ENCODE results near the gene TPSAB1.

Gene TPSAB1

DNA sequence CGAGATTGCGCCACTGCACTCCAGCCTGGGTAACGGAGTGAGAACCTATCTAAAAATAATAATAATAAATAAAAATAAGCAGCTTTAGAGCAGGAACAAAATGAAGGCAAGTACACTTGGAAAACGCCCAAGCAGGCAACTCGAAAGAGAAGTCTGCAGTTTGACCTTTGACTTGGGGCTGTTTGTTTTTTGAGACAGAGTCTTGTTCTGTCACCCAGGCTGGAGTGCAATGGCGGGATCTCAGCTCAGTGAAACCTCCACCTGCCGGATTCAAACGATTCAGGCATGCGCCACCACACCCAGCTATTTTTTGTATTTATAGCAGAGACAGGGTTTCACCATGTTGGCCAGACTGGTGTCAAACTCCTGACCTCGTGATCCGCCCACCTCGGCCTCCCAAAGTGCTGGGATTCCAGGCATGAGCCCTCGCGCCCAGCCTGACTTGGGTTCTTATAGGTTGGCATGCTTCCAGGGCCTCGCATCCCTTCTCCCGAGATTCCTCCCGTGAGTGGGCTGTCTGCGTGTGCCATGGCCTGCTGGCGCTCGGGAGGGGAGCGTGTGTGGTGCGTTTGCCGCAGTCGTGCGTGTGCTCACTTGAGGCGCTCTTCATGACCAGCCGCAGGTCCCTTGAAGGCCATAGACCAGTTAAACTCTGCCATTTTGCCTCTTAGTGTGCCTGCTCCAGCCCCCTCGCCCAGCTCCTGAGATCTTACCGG is 50.5 kb downstream of the TPSAB1 start:
- Histone ChIP-seq H4K20me1 (ENCODE audit: low read depth, low read length) (no peaks in the 10 kb centered on the region), H3K4me3 (ENCODE audit: insufficient read depth, low read length, poor library complexity, severe bottlenecking) (no peak overlapping the region), H3K9me2 (replicated peaks; ENCODE audit: insufficient read depth, low read length) (no peaks in the 10 kb centered on the region), H3K27ac (ENCODE audit: low read depth, low read length) (no peak overlapping the region), H3F3A (ENCODE audit: insufficient read depth) (no peaks in the 10 kb centered on the region), H3K36me3 (ENCODE audit: low read length) (no peaks in the 10 kb centered on the region), H3K9ac (ENCODE audit: low read length) (no peak overlapping the region), H3K9me3 (ENCODE audit: insufficient read depth, low read length) (no peaks in the 10 kb centered on the region), H3K79me2 (ENCODE audit: insufficient read depth, low read length) (no peaks in the 10 kb centered on the region), H2AFZ (ENCODE audit: low read depth, low read length, severe bottlenecking) (no peak overlapping the region), H3K4me2 (ENCODE audit: low read depth, low read length, poor library complexity, severe bottlenecking) (no peak overlapping the region), H3K27me3 (ENCODE audit: low read length) (no peaks in the 10 kb centered on the region)
- TF ChIP-seq, protein P1, sequence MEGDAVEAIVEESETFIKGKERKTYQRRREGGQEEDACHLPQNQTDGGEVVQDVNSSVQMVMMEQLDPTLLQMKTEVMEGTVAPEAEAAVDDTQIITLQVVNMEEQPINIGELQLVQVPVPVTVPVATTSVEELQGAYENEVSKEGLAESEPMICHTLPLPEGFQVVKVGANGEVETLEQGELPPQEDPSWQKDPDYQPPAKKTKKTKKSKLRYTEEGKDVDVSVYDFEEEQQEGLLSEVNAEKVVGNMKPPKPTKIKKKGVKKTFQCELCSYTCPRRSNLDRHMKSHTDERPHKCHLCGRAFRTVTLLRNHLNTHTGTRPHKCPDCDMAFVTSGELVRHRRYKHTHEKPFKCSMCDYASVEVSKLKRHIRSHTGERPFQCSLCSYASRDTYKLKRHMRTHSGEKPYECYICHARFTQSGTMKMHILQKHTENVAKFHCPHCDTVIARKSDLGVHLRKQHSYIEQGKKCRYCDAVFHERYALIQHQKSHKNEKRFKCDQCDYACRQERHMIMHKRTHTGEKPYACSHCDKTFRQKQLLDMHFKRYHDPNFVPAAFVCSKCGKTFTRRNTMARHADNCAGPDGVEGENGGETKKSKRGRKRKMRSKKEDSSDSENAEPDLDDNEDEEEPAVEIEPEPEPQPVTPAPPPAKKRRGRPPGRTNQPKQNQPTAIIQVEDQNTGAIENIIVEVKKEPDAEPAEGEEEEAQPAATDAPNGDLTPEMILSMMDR (IDR thresholded peaks at IDR 0.05; ENCODE audit: insufficient read depth, low read length, poor library complexity, severe bottlenecking), result no peak
- no peak for TF ChIP-seq EZH2phosphoT487 (conservative IDR thresholded peaks at IDR 0.05; ENCODE audit: low read length)

- H3K27me3 ChIP-seq (ENCODE audit: low read length), result no peaks in the 10 kb centered on the region
- H3K36me3 ChIP-seq (ENCODE audit: low read length), result no peaks in the 10 kb centered on the region
- no peak overlapping the region for H3K27ac ChIP-seq (ENCODE audit: low read depth, low read length)
- no peaks in the 10 kb centered on the region for H3F3A ChIP-seq (ENCODE audit: insufficient read depth)
- H3K79me2 ChIP-seq (ENCODE audit: insufficient read depth, low read length), result no peaks in the 10 kb centered on the region
- no peak overlapping the region for H3K4me3 ChIP-seq (ENCODE audit: insufficient read depth, low read length, poor library complexity, severe bottlenecking)
- no peak overlapping the region for H3K9ac ChIP-seq (ENCODE audit: low read length)
- H3K4me2 ChIP-seq (ENCODE audit: low read depth, low read length, poor library complexity, severe bottlenecking), result no peak overlapping the region
- no peaks in the 10 kb centered on the region for H3K9me2 ChIP-seq (replicated peaks; ENCODE audit: insufficient read depth, low read length)
- H4K20me1 ChIP-seq (ENCODE audit: low read depth, low read length), result no peaks in the 10 kb centered on the region
- TF ChIP-seq EZH2phosphoT487 (conservative IDR thresholded peaks at IDR 0.05; ENCODE audit: low read length), result no peak
- TF ChIP-seq, protein P1 (IDR thresholded peaks at IDR 0.05; ENCODE audit: insufficient read depth, low read length, poor library complexity, severe bottlenecking), result no peak
- H3K9me3 ChIP-seq (ENCODE audit: insufficient read depth, low read length), result no peaks in the 10 kb centered on the region
- H2AFZ ChIP-seq (ENCODE audit: low read depth, low read length, severe bottlenecking), result no peak overlapping the region
These were observed 51.1 kb downstream of the TPSAB1 start for GRCh38 chr16:1291576-1291974.

Measured in SU-DHL-6 (cell line).